Activated naive CD4-positive, alpha-beta T cell (primary cell): Measurements from ENCODE around the gene DOCK8.
"Not testable (repeated sequence)": the region's sequence is repeated elsewhere in the genome, so short reads cannot be mapped to it uniquely, and the experiment has no call there.

Source experiments
- DNase-seq, 4 experiments: peaks; one replicate each; lab custom pipeline; 2025; lab: John Stamatoyannopoulos, UW

DOCK8 gene

GRCh38 chr9:365436-365835 lies 150.8 kb downstream of the DOCK8 start:
- DNase-seq, result no peak

- DNase-seq, result no peak
Measured at GRCh38 chr9:366620-367019, 152.0 kb downstream of the DOCK8 start.

- no peak for DNase-seq
Measured at GRCh38 chr9:370086-370485, 155.4 kb downstream of the DOCK8 start.

- DNase-seq, result no peak
Measured at GRCh38 chr9:371349-371748, 156.7 kb downstream of the DOCK8 start.

GRCh38 chr9:372128-372527 lies 157.5 kb downstream of the DOCK8 start:
- no peak for DNase-seq

- no peak for DNase-seq
Measured at GRCh38 chr9:373759-374206, 159.1 kb downstream of the DOCK8 start.

- DNase-seq, result no peak
Measured at GRCh38 chr9:374736-375135, 160.1 kb downstream of the DOCK8 start.

- no peak for DNase-seq
Measured at GRCh38 chr9:376115-376514, 161.4 kb downstream of the DOCK8 start.

GRCh38 chr9:378263-378662 lies 163.6 kb downstream of the DOCK8 start:
- no peak for DNase-seq

- no peak for DNase-seq
Measured at GRCh38 chr9:382383-382782, 167.7 kb downstream of the DOCK8 start.

GRCh38 chr9:385818-386398 lies 171.2 kb downstream of the DOCK8 start:
- no peak for DNase-seq

GRCh38 chr9:389159-389558 lies 174.5 kb downstream of the DOCK8 start:
- no peak for DNase-seq

GRCh38 chr9:389758-390157 lies 175.1 kb downstream of the DOCK8 start:
- no peak for DNase-seq

GRCh38 chr9:392077-392804 lies 177.6 kb downstream of the DOCK8 start:
- no peak for DNase-seq

GRCh38 chr9:394347-395052 lies 179.8 kb downstream of the DOCK8 start:
- no peak for DNase-seq

- DNase-seq, result no peak
Measured at GRCh38 chr9:396396-396795, 181.7 kb downstream of the DOCK8 start.

- no peak for DNase-seq
Measured at GRCh38 chr9:398085-398484, 183.4 kb downstream of the DOCK8 start.

- DNase-seq, result no peak
Measured at GRCh38 chr9:401223-401622, 186.6 kb downstream of the DOCK8 start.

GRCh38 chr9:404234-404633 lies 189.6 kb downstream of the DOCK8 start:
- no peak for DNase-seq

GRCh38 chr9:405341-405740 lies 190.7 kb downstream of the DOCK8 start:
- DNase-seq, result no peak

GRCh38 chr9:406886-407654 lies 192.4 kb downstream of the DOCK8 start:
- DNase-seq, result no peak

GRCh38 chr9:409655-410054 lies 195.0 kb downstream of the DOCK8 start:
- DNase-seq, result not testable (repeated sequence)
